ENCODE data around the gene AQP5. TPM values are rescaled to one million over a fixed set of nuclear protein-coding genes. Genes with fewer than 3 reads are reported as not detected.

AQP5 gene
- total and polyA plus RNA-seq, 2 of the 8 experiments (the other 6 are each of a cell fraction or from before 2014, with no cell fraction given): 2.5 to 3.2 TPM

- TF ChIP-seq ATF2 (IDR thresholded peaks at IDR 0.05; ENCODE audit: low read length): no peak
- no peak for TF ChIP-seq CEBPB (IDR thresholded peaks at IDR 0.05; ENCODE audit: low read depth, low read length)
- no peak for TF ChIP-seq BRCA1 (IDR thresholded peaks at IDR 0.05; ENCODE audit: low read depth, low read length)
- TF ChIP-seq E2F6 (IDR thresholded peaks at IDR 0.05): no peak
These were observed 45.2 kb downstream of the AQP5 start (continued) for GRCh38 chr12:50006754-50007442.

All from H1 (cell line).